Left lung (tissue), 10 donors: Measurements from ENCODE around the gene PGM2L1. TPM values are rescaled to one million over a fixed set of nuclear protein-coding genes. Genes with fewer than 3 reads are reported as not detected.

ENCODE experiments used
- ATAC-seq: fragments of 200-7000 bp; cut with Tn5 transposase; one replicate; pipeline ENCODE4 v1.9.1; 2020; ENCODE audit warnings: moderate library complexity
- DNase-seq, 4 donors: peaks; one replicate each; pipeline ENCODE4 v3.0.0-alpha.2; 2013 to 2020
- H3K27ac ChIP-seq, 2 donors: fragments of 200-600 bp; sonication (generic) in 1 of 2; one replicate each; pipeline versions ENCODE4 v1.5.0 to v1.8.0; 2020 to 2021
- H3K27me3 ChIP-seq, 2 donors: fragments of 200-600 bp; sonication (generic) in 1 of 2; one replicate each; pipeline versions ENCODE4 v1.5.0 to v1.8.0; 2020 to 2021
- H3K36me3 ChIP-seq, 2 donors: fragments of 200-600 bp; sonication (generic) in 1 of 2; one replicate each; pipeline versions ENCODE4 v1.5.0 to v1.8.0; 2020 to 2021
- H3K4me1 ChIP-seq, 2 donors: fragments of 200-600 bp; one replicate each; pipeline ENCODE4 v1.8.0; 2021
- H3K4me3 ChIP-seq, 2 donors: fragments of 200-600 bp; sonication (generic) in 1 of 2; one replicate each; pipeline versions ENCODE4 v1.5.0 to v1.8.0; 2020 to 2021; ENCODE audit warnings: mild to moderate bottlenecking in 1 of 2
- H3K9me3 ChIP-seq, 2 donors: fragments of 200-600 bp; sonication (generic) in 1 of 2; one replicate each; pipeline versions ENCODE4 v1.5.0 to v1.8.0; 2020 to 2021
- intact Hi-C, 2 donors: fragments of 100-400 bp; cut with DNase I; formaldehyde crosslinking; loops; one replicate each; pipeline versions ENCODE4 v1.11.2 to v1.14.2; 2022
- polyA plus RNA-seq, 6 donors: library from polyadenylated mRNA; unstranded; fragments of 120-200 nt; gene quantifications; one replicate each; pipeline ENCODE4 v1.2.1, GENCODE V29; 2013; ENCODE audit not compliant: insufficient read length in 6 of 6
- total RNA-seq, 2 donors: library from RNA; stranded (reverse); fragmentation: NEBNext Ultra II Directional; extraction: Animal tissue kit (Norgen Biotek cat#: 25700); gene quantifications; one replicate each; pipeline ENCODE4 v1.2.1, GENCODE V29; 2021
- TF ChIP-seq, protein P1 (sequence below), 2 donors: fragments of 200-600 bp; sonication (generic) in 1 of 2; IDR thresholded peaks; one replicate each; pipeline versions ENCODE4 v1.5.0 to v1.8.0; 2021; ENCODE audit warnings: antibody characterized with exemption in 2 of 2
- donor health status: DM: no; HTN: yes; CAD: no.
- donor health status: DM: no; HTN: no; CAD: no.

PGM2L1 gene
- total and polyA plus RNA-seq, 8 donors, result 4.8 to 12.2 (median 5.7) TPM

DNA sequence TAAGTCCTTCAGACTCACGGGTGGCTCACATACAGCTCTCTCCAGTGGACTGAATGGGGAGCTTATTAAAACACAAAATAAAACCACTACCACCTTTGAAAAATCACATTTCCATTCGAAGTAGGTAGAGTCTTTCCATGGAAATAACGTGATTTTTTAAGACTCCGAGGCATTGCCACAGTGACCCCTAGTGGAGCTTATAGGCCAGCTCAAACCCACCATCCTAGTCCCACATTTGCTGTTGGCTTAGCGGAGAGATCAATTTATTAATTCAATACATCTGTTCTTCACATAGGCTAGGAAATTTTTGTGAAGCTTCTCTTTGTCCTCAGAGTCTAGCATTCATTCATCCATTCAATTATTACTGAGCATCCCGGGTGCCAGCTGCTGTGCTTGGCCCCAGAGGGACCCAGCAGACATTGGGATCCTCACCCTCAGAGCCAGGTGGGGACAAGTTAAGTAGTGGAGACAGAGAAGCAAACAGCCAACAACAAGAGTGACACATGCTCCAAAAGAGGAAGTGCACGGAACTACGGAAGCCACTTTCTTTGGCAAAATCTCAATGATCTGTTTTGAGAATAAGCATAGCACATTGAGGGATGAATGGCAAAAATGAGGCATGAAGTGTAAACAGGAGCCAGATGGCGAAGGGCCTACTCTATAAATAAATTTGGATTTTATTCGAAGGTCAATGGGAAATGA lies 76.6 kb downstream of the PGM2L1 start:
- DNase-seq, result no peak
- TF ChIP-seq, protein P1, sequence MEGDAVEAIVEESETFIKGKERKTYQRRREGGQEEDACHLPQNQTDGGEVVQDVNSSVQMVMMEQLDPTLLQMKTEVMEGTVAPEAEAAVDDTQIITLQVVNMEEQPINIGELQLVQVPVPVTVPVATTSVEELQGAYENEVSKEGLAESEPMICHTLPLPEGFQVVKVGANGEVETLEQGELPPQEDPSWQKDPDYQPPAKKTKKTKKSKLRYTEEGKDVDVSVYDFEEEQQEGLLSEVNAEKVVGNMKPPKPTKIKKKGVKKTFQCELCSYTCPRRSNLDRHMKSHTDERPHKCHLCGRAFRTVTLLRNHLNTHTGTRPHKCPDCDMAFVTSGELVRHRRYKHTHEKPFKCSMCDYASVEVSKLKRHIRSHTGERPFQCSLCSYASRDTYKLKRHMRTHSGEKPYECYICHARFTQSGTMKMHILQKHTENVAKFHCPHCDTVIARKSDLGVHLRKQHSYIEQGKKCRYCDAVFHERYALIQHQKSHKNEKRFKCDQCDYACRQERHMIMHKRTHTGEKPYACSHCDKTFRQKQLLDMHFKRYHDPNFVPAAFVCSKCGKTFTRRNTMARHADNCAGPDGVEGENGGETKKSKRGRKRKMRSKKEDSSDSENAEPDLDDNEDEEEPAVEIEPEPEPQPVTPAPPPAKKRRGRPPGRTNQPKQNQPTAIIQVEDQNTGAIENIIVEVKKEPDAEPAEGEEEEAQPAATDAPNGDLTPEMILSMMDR (IDR thresholded peaks at IDR 0.05), result peak; percentile 46 to 72
- intact Hi-C loops, result no loop called here
- Histone ChIP-seq H3K27me3 (no peaks in the 10 kb centered on the region), H3K9me3 (peaks cover 0 to 13% of the 10 kb centered on the region in 2 donors), H3K27ac (no peak overlapping the region), H3K36me3 (no peaks in the 10 kb centered on the region), H3K4me3 (no peak overlapping the region), H3K4me1 (peaks cover 10 to 14% of the 10 kb centered on the region in 2 donors)
- peak; percentile 62 for ATAC-seq

DNA sequence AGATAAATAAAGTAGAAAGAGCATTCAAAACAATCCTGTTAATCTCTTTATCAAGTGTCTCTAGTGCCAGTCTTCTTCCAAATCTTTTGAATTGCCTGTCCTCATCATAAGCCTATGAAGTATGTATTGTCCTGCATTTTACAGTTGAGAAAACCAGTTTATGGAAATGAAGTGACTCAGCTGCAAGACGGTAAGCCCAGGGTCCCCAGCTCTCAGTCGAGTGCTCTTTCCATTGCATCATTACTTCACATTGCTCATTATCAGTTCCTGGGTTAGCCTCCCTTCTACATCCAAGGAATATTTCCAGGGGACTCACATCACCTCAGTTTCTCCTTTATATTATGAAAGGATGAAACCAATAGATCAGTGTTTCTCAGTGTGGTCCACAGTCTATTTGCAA lies 77.7 kb downstream of the PGM2L1 start:
- Histone ChIP-seq H3K9me3 (peaks cover 0 to 21% of the 10 kb centered on the region in 2 donors), H3K27me3 (no peaks in the 10 kb centered on the region), H3K27ac (no peak overlapping the region), H3K4me1 (peaks cover 3 to 6% of the 10 kb centered on the region in 2 donors), H3K36me3 (no peaks in the 10 kb centered on the region), H3K4me3 (no peak overlapping the region)
- intact Hi-C loops, result no loop called here
- TF ChIP-seq, protein P1 (IDR thresholded peaks at IDR 0.05), result no peak
- DNase-seq (no peak), ATAC-seq (no peak)

DNA sequence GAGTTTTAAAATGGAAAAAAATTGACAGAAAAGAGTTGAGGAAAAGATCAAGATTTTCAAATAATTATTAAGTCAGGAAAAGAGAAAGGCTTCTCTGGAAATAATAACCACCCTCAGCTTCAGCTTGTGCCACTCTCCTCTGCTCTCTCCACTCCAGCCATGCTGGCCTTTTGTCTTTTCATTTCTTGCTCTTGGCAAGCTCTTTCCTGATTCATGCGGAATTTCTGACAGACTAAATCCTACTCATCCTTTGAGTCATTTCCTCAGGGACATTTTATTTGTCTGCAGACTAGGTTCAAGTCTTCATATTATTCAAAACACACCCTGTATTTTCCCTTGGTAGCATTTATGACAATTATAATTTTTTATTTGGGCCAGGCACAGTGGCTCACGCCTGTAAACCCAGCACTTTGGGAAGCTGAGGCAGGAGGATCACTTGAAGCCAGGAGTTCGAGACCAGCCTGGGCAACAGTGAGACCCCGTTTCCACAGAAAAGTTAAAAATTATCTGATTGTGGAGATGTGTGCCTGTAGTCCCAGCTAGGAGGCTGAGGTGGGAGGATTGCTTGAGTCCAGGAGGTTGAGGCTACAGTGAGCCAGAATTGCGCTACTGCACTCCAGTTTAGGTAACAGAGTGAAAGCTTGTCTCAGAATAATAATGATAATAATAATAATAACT lies 79.0 kb downstream of the PGM2L1 start:
- H3K36me3 ChIP-seq, result no peaks in the 10 kb centered on the region
- peak overlapping the region; percentile 21 to 47 for H3K27ac ChIP-seq
- ATAC-seq (peak; percentile 50), DNase-seq (no peak)
- intact Hi-C loops, result no loop called here
- H3K4me1 ChIP-seq, result peaks cover 0 to 4% of the 10 kb centered on the region in 2 donors
- H3K27me3 ChIP-seq, result no peaks in the 10 kb centered on the region
- H3K4me3 ChIP-seq, result no peak overlapping the region
- peaks cover 0 to 21% of the 10 kb centered on the region in 2 donors for H3K9me3 ChIP-seq
- TF ChIP-seq, protein P1 (IDR thresholded peaks at IDR 0.05), result no peak

DNA sequence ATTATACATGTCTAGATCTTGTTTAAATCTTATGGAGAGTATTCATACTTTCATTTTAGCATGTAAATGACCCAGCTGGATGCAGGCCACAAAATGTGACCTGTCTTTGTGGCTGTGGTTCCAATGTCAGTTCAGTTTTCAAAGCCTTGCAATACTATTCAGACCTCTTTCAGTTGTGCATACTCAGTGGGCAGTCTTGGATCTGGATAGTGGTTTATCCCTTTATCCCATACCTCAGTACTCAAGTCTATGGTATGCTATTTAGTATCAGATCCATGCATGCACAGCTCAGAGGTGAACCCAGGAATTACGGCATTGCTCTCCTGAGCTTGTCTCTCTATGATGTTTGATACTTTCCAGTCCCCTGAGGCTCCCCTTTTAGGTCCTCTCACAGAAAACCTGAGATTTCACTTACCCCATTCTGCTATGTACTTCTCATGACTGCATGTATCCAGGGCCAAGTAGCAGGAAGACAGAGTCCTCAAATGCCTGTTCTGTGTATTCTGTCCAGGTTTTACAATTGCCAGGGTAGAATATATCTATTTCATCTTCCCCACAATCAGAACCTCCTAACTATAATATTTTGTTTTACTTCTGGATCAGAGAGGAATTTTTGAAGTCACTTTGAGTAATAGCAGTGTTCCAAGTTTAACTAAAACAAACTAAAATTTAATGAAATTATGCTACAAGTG lies 79.8 kb downstream of the PGM2L1 start:
- H3K4me3 ChIP-seq, result no peak overlapping the region
- DNase-seq (no peak), ATAC-seq (no peak)
- intact Hi-C loops, result no loop called here
- H3K36me3 ChIP-seq, result no peaks in the 10 kb centered on the region
- H3K27me3 ChIP-seq, result no peaks in the 10 kb centered on the region
- peaks cover 0 to 4% of the 10 kb centered on the region in 2 donors for H3K4me1 ChIP-seq
- peaks cover 0 to 21% of the 10 kb centered on the region in 2 donors for H3K9me3 ChIP-seq
- H3K27ac ChIP-seq, result peak overlapping the region; percentile 21 to 47
- TF ChIP-seq, protein P1 (IDR thresholded peaks at IDR 0.05), result no peak
